RWPE2 (cell line): ENCODE data around the gene RTN4RL1.

Experiments
- ATAC-seq: fragments of 200-7000 bp; cut with Tn5 transposase; 3 replicates; pipeline ENCODE4 v1.9.1; 2021; ENCODE audit warnings: low read depth
- DNase-seq: peaks from one replicate; pipeline ENCODE4 v3.0.0-alpha.2; 2020; ENCODE audit warnings: low spot score
- H3K27ac ChIP-seq: fragments of 450-650 bp; 2 replicates; pipeline ENCODE4 v1.5.1; 2017; ENCODE audit warnings: mild to moderate bottlenecking; ENCODE audit not compliant: poor library complexity, severe bottlenecking
- H3K27me3 ChIP-seq: fragments of 250-450 bp; sonication (Bioruptor Pico); 2 replicates; pipeline ENCODE4 v1.5.1; 2021; ENCODE audit warnings: mild to moderate bottlenecking, moderate library complexity; ENCODE audit not compliant: insufficient read depth, poor library complexity, severe bottlenecking
- H3K36me3 ChIP-seq: fragments of 250-450 bp; sonication (Bioruptor Pico); 2 replicates; pipeline ENCODE4 v1.5.1; 2020; ENCODE audit warnings: low read depth, mild to moderate bottlenecking, moderate library complexity
- H3K4me1 ChIP-seq: fragments of 250-450 bp; sonication (Bioruptor Pico); 2 replicates; pipeline ENCODE4 v1.5.1; 2021; ENCODE audit warnings: mild to moderate bottlenecking, moderate library complexity; ENCODE audit not compliant: insufficient read depth, poor library complexity, severe bottlenecking
- H3K4me3 ChIP-seq: fragments of 250-450 bp; sonication (Bioruptor Pico); 2 replicates; pipeline ENCODE4 v1.5.1; 2021; ENCODE audit warnings: mild to moderate bottlenecking, moderate library complexity; ENCODE audit not compliant: severe bottlenecking
- H3K9me3 ChIP-seq: fragments of 250-450 bp; sonication (Bioruptor Pico); 2 replicates; pipeline ENCODE4 v1.5.1; 2021; ENCODE audit warnings: mild to moderate bottlenecking, moderate library complexity; ENCODE audit not compliant: severe bottlenecking
- CTCF ChIP-seq: fragments of 450-650 bp; IDR thresholded peaks from one replicate; pipeline ENCODE4 v1.5.1; 2017; ENCODE audit warnings: mild to moderate bottlenecking, moderate library complexity; ENCODE audit not compliant: poor library complexity, severe bottlenecking

RTN4RL1 gene

GRCh38 chr17:2054262-2054511, 29.1 kb upstream of the RTN4RL1 start:
- peak overlapping the region; percentile 11 for H3K27ac ChIP-seq
- no peaks in the 10 kb centered on the region for H3K9me3 ChIP-seq
- TF ChIP-seq CTCF, result no peak
- ATAC-seq (no peak), DNase-seq (no peak)
- H3K27me3 ChIP-seq, result peaks cover 2% of the 10 kb centered on the region
- H3K4me3 ChIP-seq, result peak overlapping the region; percentile 39
- H3K36me3 ChIP-seq, result no peaks in the 10 kb centered on the region
- no peaks in the 10 kb centered on the region for H3K4me1 ChIP-seq

- peak; percentile 78 for TF ChIP-seq CTCF
- no peaks in the 10 kb centered on the region for H3K9me3 ChIP-seq
- H3K4me1 ChIP-seq, result no peaks in the 10 kb centered on the region
- no peak for DNase-seq
- H3K4me3 ChIP-seq, result peak overlapping the region; percentile 39
- H3K27ac ChIP-seq, result peak overlapping the region; percentile 11
- peak; percentile 6; the same call in 2 of the 3 replicates for ATAC-seq
- H3K36me3 ChIP-seq, result no peaks in the 10 kb centered on the region
- H3K27me3 ChIP-seq, result peaks cover 2% of the 10 kb centered on the region
Measured at GRCh38 chr17:2053380-2054261, 28.5 kb upstream of the RTN4RL1 start.

- Histone ChIP-seq H3K4me1 (no peaks in the 10 kb centered on the region), H3K27ac (no peak overlapping the region), H3K36me3 (no peaks in the 10 kb centered on the region), H3K4me3 (no peak overlapping the region), H3K27me3 (peaks cover 2% of the 10 kb centered on the region), H3K9me3 (no peaks in the 10 kb centered on the region)
- no peak for ATAC-seq
- no peak for TF ChIP-seq CTCF
- DNase-seq, result no peak
Measured at GRCh38 chr17:2051933-2052559, 26.9 kb upstream of the RTN4RL1 start.

GRCh38 chr17:2051061-2051932, 26.2 kb upstream of the RTN4RL1 start:
- no peak for DNase-seq

More at GRCh38 chr17:2051061-2051932, 26.2 kb upstream of the RTN4RL1 start:
- Histone ChIP-seq H3K4me3 (peak overlapping the region; percentile 79), H3K36me3 (no peaks in the 10 kb centered on the region), H3K9me3 (no peaks in the 10 kb centered on the region), H3K27ac (no peak overlapping the region), H3K27me3 (peaks cover 2% of the 10 kb centered on the region), H3K4me1 (no peaks in the 10 kb centered on the region)
- TF ChIP-seq CTCF, result no peak
- no peak for ATAC-seq
